GM12891 (cell line): ENCODE data around the gene SLC3A2.
"Not testable (repeated sequence)": the region's sequence is repeated elsewhere in the genome, so short reads cannot be mapped to it uniquely, and the experiment has no call there.

ENCODE experiments used
- DNase-seq: peaks from one replicate; pipeline ENCODE4 v3.0.0; 2011; ENCODE audit warnings: low spot score; ENCODE audit not compliant: insufficient read length
- FAIRE-seq: peaks from 2 replicates; lab custom pipeline; 2011; peaks lifted over from hg19 to GRCh38; lab: Jason Lieb, UNC
- PAX5 ChIP-seq: IDR thresholded peaks from 2 replicates; pipeline ENCODE4 v1.6.1; 2011; ENCODE audit warnings: low read length, moderate library complexity, mild to moderate bottlenecking; ENCODE audit not compliant: insufficient read depth, severe bottlenecking
- POLR2A ChIP-seq: IDR thresholded peaks from 2 replicates; pipeline ENCODE4 v1.6.1; 2011; ENCODE audit warnings: low read depth, low read length, control low read depth
- POLR2AphosphoS5 ChIP-seq: IDR thresholded peaks from 2 replicates; pipeline ENCODE4 v1.6.1; 2011; ENCODE audit warnings: low read depth, low read length, control low read depth
- POU2F2 ChIP-seq: IDR thresholded peaks from 2 replicates; pipeline ENCODE4 v1.6.1; 2011; ENCODE audit warnings: low read depth, mild to moderate bottlenecking, control low read depth, low read length, moderate library complexity
- SPI1 ChIP-seq: IDR thresholded peaks from 2 replicates; pipeline ENCODE4 v1.6.1; 2011; ENCODE audit warnings: low read depth, low read length, control low read depth
- TAF1 ChIP-seq: IDR thresholded peaks from 2 replicates; pipeline ENCODE4 v1.6.1; 2011; ENCODE audit warnings: low read depth, low read length, control low read depth

The SLC3A2 gene

GRCh38 chr11:62860835-62861563, 19.7 kb upstream of the SLC3A2 start:
- FAIRE-seq (no peak), DNase-seq (no peak)
- TF ChIP-seq SPI1: no peak
- TF ChIP-seq POLR2AphosphoS5: no peak
- no peak for TF ChIP-seq POLR2A
- no peak for TF ChIP-seq TAF1
- no peak for TF ChIP-seq POU2F2
- no peak for TF ChIP-seq PAX5

- not testable (repeated sequence) for DNase-seq, FAIRE-seq
Observed at GRCh38 chr11:62861564-62862192, 19.0 kb upstream of the SLC3A2 start.

- no peak for DNase-seq
- no peak for FAIRE-seq
- no peak for TF ChIP-seq POU2F2
Observed at GRCh38 chr11:62863687-62864335, 16.9 kb upstream of the SLC3A2 start.

GRCh38 chr11:62865635-62866034, 15.1 kb upstream of the SLC3A2 start:
- TF ChIP-seq TAF1 (no peak), SPI1 (no peak), POLR2AphosphoS5 (no peak), POU2F2 (no peak), POLR2A (no peak), PAX5 (no peak)
- DNase-seq (no peak), FAIRE-seq (no peak)

- no peak for FAIRE-seq
- TF ChIP-seq POU2F2 (no peak), POLR2A (no peak), POLR2AphosphoS5 (no peak), SPI1 (no peak), PAX5 (no peak), TAF1 (no peak)
- DNase-seq: no peak
Observed at GRCh38 chr11:62874851-62875250, 5.8 kb upstream of the SLC3A2 start.

- TF ChIP-seq TAF1: no peak
- no peak for TF ChIP-seq SPI1
- TF ChIP-seq POU2F2: no peak
- TF ChIP-seq PAX5: no peak
- TF ChIP-seq POLR2A: no peak
- no peak for TF ChIP-seq POLR2AphosphoS5
- DNase-seq: no peak
- no peak for FAIRE-seq
Observed at GRCh38 chr11:62875698-62876478, 4.8 kb upstream of the SLC3A2 start.

GRCh38 chr11:62876712-62877111, 4.0 kb upstream of the SLC3A2 start:
- FAIRE-seq (no peak), DNase-seq (no peak)
- TF ChIP-seq POLR2AphosphoS5 (no peak), PAX5 (no peak), POU2F2 (no peak), TAF1 (no peak), POLR2A (no peak), SPI1 (no peak)

- DNase-seq (no peak), FAIRE-seq (no peak)
- TF ChIP-seq POLR2A: no peak
- no peak for TF ChIP-seq POLR2AphosphoS5
- no peak for TF ChIP-seq PAX5
- TF ChIP-seq POU2F2: no peak
Observed at GRCh38 chr11:62879235-62879978, 1.3 kb upstream of the SLC3A2 start.

GRCh38 chr11:62880231-62880802, 379 bp upstream of the SLC3A2 start:
- FAIRE-seq: no peak
- TF ChIP-seq POLR2A (no peak), PAX5 (no peak), POU2F2 (no peak), POLR2AphosphoS5 (no peak), TAF1 (no peak), SPI1 (no peak)
- no peak for DNase-seq
